Measurements from ENCODE around the gene HAUS8. TPM values are rescaled to one million over a fixed set of nuclear protein-coding genes. Genes with fewer than 3 reads are reported as not detected.
A peak's percentile ranks its signal among the peaks of the same experiment; 100 is the strongest.

HAUS8 gene
- total and polyA plus RNA-seq, 9 of the 15 experiments (the other 6 are each of a cell fraction or from before 2014, with no cell fraction given): 20.5 to 53.2 (median 36.0) TPM

DNA sequence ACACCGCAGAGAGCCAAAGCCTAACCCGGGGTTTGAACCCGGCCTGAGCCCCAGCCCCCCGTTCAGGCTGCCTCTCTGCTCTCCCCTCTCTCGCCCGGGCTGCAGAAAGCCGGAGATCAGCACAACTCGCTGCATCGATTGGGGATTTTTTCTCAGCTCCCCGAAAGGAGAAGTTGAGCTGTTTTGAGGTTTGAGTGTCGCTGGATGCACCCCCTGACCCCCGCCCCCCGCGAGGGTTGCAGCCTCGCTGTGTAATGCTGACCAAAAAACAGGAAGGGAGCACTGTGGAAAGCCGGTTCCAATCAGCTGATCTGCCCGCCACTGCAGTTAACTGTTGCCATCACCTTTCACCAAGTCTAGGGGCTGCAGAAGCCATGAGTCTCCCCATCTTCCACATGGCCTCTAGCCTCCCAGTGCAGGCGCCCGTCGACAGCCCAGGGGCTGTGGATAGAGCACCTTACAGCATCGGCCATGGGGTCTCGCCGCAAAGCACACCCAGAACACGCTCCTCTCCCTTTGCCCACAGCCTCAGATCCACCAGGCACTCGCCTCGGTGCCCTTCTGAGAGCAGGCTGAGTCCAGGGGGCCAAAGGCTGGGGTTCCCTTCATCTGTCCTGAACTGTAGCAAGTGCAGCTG is 34.8 kb upstream of the HAUS8 start:
- in situ Hi-C loops (cut with MboI) (no loop called here), intact Hi-C loops (cut with micrococcal nuclease) (no loop called here)
- ATAC-seq: no peak
- ChIA-PET POLR2A (interaction anchor here (0.6 kb wide), 1 partner anchor 370 kb away, joined by 3 read pairs; no protein-coding TSS in a partner anchor), CTCF (ENCODE audit: low intra/inter-chr PET ratio) (no interaction called here)
- Histone ChIP-seq H3K36me3 (ENCODE audit: control insufficient read depth, insufficient read depth, low read length) (peaks cover 44% of the 10 kb centered on the region; the same call in 2 of the 3 replicates), H3K27me3 (ENCODE audit: control insufficient read depth in 2 of 2, insufficient read depth in 2 of 2, low read length in 2 of 2) (no peaks in the 10 kb centered on the region), H3K9me3 (replicated peaks; ENCODE audit: control insufficient read depth, insufficient read depth, low read depth, low read length) (no peaks in the 10 kb centered on the region), H3K79me2 (ENCODE audit: control insufficient read depth, insufficient read depth, low read length) (peaks cover 9% of the 10 kb centered on the region), H3K4me2 (ENCODE audit: insufficient read depth, low read length) (no peak overlapping the region), H4K20me1 (replicated peaks; ENCODE audit: control insufficient read depth, insufficient read depth, low read length) (peaks cover 19% of the 10 kb centered on the region), H3K4me1 (replicated peaks in 1 of 2; ENCODE audit: control insufficient read depth in 2 of 2, insufficient read depth in 2 of 2, low read length in 2 of 2) (peaks cover 0 to 24% of the 10 kb centered on the region in 2 experiments; a peak in 2 of 5 replicates), H3K4me3 (no peak overlapping the region), H3K9me1 (ENCODE audit: control insufficient read depth, insufficient read depth, low read length) (no peaks in the 10 kb centered on the region), H2AFZ (ENCODE audit: low read depth, low read length) (no peak overlapping the region), H3K27ac (ENCODE audit: extremely low read depth, low read depth, low read length) (no peak overlapping the region), H3K9ac (ENCODE audit: insufficient read depth in 1 of 2, low read depth in 2 of 2, low read length in 2 of 2) (peak overlapping the region in 1 of 2 experiments; percentile 14; a peak in 1 of 4 replicates)
- DNase-seq (ENCODE audit: extremely low read depth in 1 of 4, low spot score in 3 of 4): no peak
- no TSS peak for BruUV-seq (replicated peaks)
- TF ChIP-seq POLR2A (conservative IDR thresholded peaks at IDR 0.05) (no peak), BRD9 (IDR thresholded peaks at IDR 0.05; ENCODE audit: low read depth, partially characterized antibody) (no peak), PCBP1 (IDR thresholded peaks at IDR 0.05; ENCODE audit: low read depth, low read length, poor library complexity, severe bottlenecking) (no peak), ZFPM2 (CRISPR knock-in tag; IDR thresholded peaks at IDR 0.05) (no peak), ETV5 (CRISPR knock-in tag; IDR thresholded peaks at IDR 0.05; ENCODE audit: low read depth) (no peak), ESRRA (IDR thresholded peaks at IDR 0.05; ENCODE audit: borderline replicate concordance, low read depth) (no peak), HNRNPLL (IDR thresholded peaks at IDR 0.05; ENCODE audit: low read depth, low read length, poor library complexity, severe bottlenecking) (no peak), U2AF1 (optimal IDR thresholded peaks at IDR 0.05; ENCODE audit: low read depth, low read length) (no peak), PRMT5 (CRISPR knock-in tag; IDR thresholded peaks at IDR 0.05) (no peak), ESRRB (CRISPR knock-in tag; IDR thresholded peaks at IDR 0.05; ENCODE audit: borderline replicate concordance) (no peak), TFAM (CRISPR knock-in tag; conservative IDR thresholded peaks at IDR 0.05) (no peak)
- TF ChIP-seq, protein P1, sequence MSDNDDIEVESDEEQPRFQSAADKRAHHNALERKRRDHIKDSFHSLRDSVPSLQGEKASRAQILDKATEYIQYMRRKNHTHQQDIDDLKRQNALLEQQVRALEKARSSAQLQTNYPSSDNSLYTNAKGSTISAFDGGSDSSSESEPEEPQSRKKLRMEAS (CRISPR knock-in tag; IDR thresholded peaks at IDR 0.05): no peak
- TF ChIP-seq, protein P2, sequence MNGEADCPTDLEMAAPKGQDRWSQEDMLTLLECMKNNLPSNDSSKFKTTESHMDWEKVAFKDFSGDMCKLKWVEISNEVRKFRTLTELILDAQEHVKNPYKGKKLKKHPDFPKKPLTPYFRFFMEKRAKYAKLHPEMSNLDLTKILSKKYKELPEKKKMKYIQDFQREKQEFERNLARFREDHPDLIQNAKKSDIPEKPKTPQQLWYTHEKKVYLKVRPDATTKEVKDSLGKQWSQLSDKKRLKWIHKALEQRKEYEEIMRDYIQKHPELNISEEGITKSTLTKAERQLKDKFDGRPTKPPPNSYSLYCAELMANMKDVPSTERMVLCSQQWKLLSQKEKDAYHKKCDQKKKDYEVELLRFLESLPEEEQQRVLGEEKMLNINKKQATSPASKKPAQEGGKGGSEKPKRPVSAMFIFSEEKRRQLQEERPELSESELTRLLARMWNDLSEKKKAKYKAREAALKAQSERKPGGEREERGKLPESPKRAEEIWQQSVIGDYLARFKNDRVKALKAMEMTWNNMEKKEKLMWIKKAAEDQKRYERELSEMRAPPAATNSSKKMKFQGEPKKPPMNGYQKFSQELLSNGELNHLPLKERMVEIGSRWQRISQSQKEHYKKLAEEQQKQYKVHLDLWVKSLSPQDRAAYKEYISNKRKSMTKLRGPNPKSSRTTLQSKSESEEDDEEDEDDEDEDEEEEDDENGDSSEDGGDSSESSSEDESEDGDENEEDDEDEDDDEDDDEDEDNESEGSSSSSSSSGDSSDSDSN (IDR thresholded peaks at IDR 0.05; ENCODE audit: borderline replicate concordance in 1 of 2, low read depth in 2 of 2, low read length in 2 of 2): no peak
- FAIRE-seq: no peak
- WGBS (ENCODE audit: insufficient coverage, low coverage, missing lambda C conversion rate): 88% methylated on average over 22 of the region's 26 CpGs
